OCI-LY1 (cell line): ENCODE data around the gene PON2.

ENCODE experiments used
- H2AFZ ChIP-seq: fragments of 200-600 bp; sonication (generic), shearing (Covaris generic); 2 replicates; pipeline ENCODE4 v1.6.0; 2014; ENCODE audit warnings: antibody characterized with exemption, mild to moderate bottlenecking, low read length
- H3F3A ChIP-seq: fragments of 200-600 bp; sonication (generic), shearing (Covaris generic); 2 replicates; pipeline ENCODE4 v1.6.0; 2014; ENCODE audit warnings: mild to moderate bottlenecking, antibody characterized with exemption, low read length, moderate library complexity; ENCODE audit not compliant: insufficient read depth
- H3K27ac ChIP-seq: fragments of 200-600 bp; sonication (generic); 2 replicates; pipeline ENCODE4 v1.5.1; 2014; ENCODE audit warnings: low read length, mixed run types, mild to moderate bottlenecking, low read depth; ENCODE audit not compliant: poor library complexity, severe bottlenecking
- H3K27me3 ChIP-seq: fragments of 200-600 bp; sonication (generic); 2 replicates; pipeline ENCODE4 v1.6.0; 2014; ENCODE audit warnings: antibody characterized with exemption, mild to moderate bottlenecking, low read length, moderate library complexity; ENCODE audit not compliant: insufficient read depth
- H3K36me3 ChIP-seq: fragments of 200-600 bp; sonication (generic); 2 replicates; pipeline ENCODE4 v1.6.1; 2014; ENCODE audit warnings: mild to moderate bottlenecking, antibody characterized with exemption, low read length, moderate library complexity, mixed read lengths; ENCODE audit not compliant: insufficient read depth
- H3K4me1 ChIP-seq: fragments of 200-600 bp; sonication (generic); 2 replicates; pipeline ENCODE4 v1.5.1; 2014; ENCODE audit warnings: mild to moderate bottlenecking, low read length, moderate library complexity; ENCODE audit not compliant: insufficient read depth, severe bottlenecking
- H3K4me2 ChIP-seq: fragments of 200-600 bp; sonication (generic), shearing (Covaris generic); 2 replicates; pipeline ENCODE4 v1.6.1; 2014; ENCODE audit warnings: low read length
- H3K4me3 ChIP-seq: fragments of 200-600 bp; sonication (generic); 2 replicates; pipeline ENCODE4 v1.5.1; 2014; ENCODE audit warnings: low read length, low read depth, mild to moderate bottlenecking, mixed read lengths; ENCODE audit not compliant: poor library complexity, severe bottlenecking
- H3K79me2 ChIP-seq: fragments of 200-600 bp; shearing (Covaris generic); 2 replicates; pipeline ENCODE4 v1.6.1; 2016; ENCODE audit warnings: mixed run types, low read length, mixed read lengths; ENCODE audit not compliant: insufficient read depth
- H3K9ac ChIP-seq: fragments of 200-600 bp; sonication (generic), shearing (Covaris generic); 2 replicates; pipeline ENCODE4 v1.6.1; 2014; ENCODE audit warnings: mild to moderate bottlenecking, low read length, mixed read lengths
- H3K9me2 ChIP-seq: fragments of 200-600 bp; sonication (generic), shearing (Covaris generic); 2 replicates; pipeline ENCODE4 v1.6.1; 2014; ENCODE audit warnings: low read depth, mild to moderate bottlenecking, low read length, mixed read lengths
- H3K9me3 ChIP-seq: fragments of 200-600 bp; shearing (Covaris generic); 2 replicates; pipeline ENCODE4 v1.6.1; 2014; ENCODE audit warnings: low read length, mixed read lengths
- H4K20me1 ChIP-seq: fragments of 200-600 bp; sonication (generic), shearing (Covaris generic); 2 replicates; pipeline ENCODE4 v1.6.0; 2016; ENCODE audit warnings: mild to moderate bottlenecking, low read length; ENCODE audit not compliant: insufficient read depth
- EZH2 ChIP-seq: fragments of 200-600 bp; sonication (generic), shearing (Covaris generic); IDR thresholded peaks from 2 replicates; pipeline ENCODE4 v1.8.0; 2017; ENCODE audit warnings: borderline replicate concordance, mixed run types, mild to moderate bottlenecking, antibody characterized with exemption, low read length, moderate library complexity, mixed read lengths
- TF ChIP-seq, protein P1 (sequence below): fragments of 200-600 bp; sonication (generic), shearing (Covaris generic); IDR thresholded peaks from 2 replicates; pipeline ENCODE4 v1.5.1; 2017; ENCODE audit warnings: mild to moderate bottlenecking, antibody characterized with exemption, low read length, moderate library complexity, mixed read lengths

Gene PON2

DNA sequence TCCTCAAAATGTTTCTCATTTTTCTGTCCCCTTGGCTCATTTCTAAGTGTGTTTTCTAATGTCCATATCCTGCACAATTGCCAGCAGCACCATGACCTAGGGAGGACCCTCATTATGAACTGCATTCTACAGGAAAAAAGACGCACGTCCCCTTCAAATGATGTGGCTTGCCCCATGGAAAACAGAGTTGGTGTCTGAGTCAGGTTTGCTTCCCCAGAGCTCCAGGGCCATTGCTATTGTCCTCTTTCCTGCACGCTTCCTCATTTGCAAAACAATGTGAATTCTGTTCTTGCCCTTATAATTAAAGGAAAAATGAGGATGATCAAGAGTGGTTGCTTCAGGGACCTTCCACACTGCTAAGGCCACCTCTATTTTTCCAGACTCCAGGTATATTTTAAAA is 36.2 kb upstream of the PON2 start:
- H3K27ac ChIP-seq = no peak overlapping the region
- no peaks in the 10 kb centered on the region for H3K9me2 ChIP-seq
- no peaks in the 10 kb centered on the region for H3K9me3 ChIP-seq
- no peaks in the 10 kb centered on the region for H4K20me1 ChIP-seq
- H3K36me3 ChIP-seq = no peaks in the 10 kb centered on the region
- peaks cover 24% of the 10 kb centered on the region for H3K4me1 ChIP-seq
- no peak for TF ChIP-seq EZH2
- TF ChIP-seq, protein P1, sequence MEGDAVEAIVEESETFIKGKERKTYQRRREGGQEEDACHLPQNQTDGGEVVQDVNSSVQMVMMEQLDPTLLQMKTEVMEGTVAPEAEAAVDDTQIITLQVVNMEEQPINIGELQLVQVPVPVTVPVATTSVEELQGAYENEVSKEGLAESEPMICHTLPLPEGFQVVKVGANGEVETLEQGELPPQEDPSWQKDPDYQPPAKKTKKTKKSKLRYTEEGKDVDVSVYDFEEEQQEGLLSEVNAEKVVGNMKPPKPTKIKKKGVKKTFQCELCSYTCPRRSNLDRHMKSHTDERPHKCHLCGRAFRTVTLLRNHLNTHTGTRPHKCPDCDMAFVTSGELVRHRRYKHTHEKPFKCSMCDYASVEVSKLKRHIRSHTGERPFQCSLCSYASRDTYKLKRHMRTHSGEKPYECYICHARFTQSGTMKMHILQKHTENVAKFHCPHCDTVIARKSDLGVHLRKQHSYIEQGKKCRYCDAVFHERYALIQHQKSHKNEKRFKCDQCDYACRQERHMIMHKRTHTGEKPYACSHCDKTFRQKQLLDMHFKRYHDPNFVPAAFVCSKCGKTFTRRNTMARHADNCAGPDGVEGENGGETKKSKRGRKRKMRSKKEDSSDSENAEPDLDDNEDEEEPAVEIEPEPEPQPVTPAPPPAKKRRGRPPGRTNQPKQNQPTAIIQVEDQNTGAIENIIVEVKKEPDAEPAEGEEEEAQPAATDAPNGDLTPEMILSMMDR = no peak
- no peak overlapping the region for H2AFZ ChIP-seq
- H3K4me2 ChIP-seq = no peak overlapping the region; the same call in 1 of the 2 replicates
- H3F3A ChIP-seq = no peaks in the 10 kb centered on the region
- no peak overlapping the region for H3K9ac ChIP-seq
- no peaks in the 10 kb centered on the region for H3K79me2 ChIP-seq
- no peaks in the 10 kb centered on the region for H3K27me3 ChIP-seq
- no peak overlapping the region for H3K4me3 ChIP-seq

DNA sequence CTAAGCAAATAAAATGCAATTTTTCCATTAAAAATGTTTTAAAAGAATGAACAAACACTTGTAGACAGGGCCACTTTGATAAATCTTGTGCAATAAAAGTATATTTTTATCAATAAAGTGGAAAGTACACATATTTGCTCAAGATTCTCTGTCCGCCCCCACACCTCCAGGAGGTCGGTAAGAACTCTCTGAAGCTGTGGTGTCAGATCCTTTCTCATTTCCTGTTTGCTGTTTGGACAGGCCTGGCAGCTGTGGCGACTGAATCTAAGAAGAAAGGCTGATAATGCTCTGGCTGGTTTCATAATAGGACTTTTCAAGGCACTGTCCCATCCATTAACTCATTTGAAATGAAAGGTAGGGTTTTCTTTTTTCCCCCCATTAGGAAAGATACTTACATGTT is 35.6 kb upstream of the PON2 start:
- H3K9me2 ChIP-seq = no peaks in the 10 kb centered on the region
- no peak overlapping the region for H3K4me3 ChIP-seq
- no peak overlapping the region for H2AFZ ChIP-seq
- H3K27ac ChIP-seq = no peak overlapping the region
- H3K4me1 ChIP-seq = peaks cover 24% of the 10 kb centered on the region
- H3K9ac ChIP-seq = no peak overlapping the region
- no peak overlapping the region; the same call in 1 of the 2 replicates for H3K4me2 ChIP-seq
- TF ChIP-seq, protein P1 = no peak
- TF ChIP-seq EZH2 = no peak
- H3K27me3 ChIP-seq = no peaks in the 10 kb centered on the region
- no peaks in the 10 kb centered on the region for H3K36me3 ChIP-seq
- no peaks in the 10 kb centered on the region for H4K20me1 ChIP-seq
- H3F3A ChIP-seq = no peaks in the 10 kb centered on the region
- H3K79me2 ChIP-seq = no peaks in the 10 kb centered on the region
- no peaks in the 10 kb centered on the region for H3K9me3 ChIP-seq

DNA sequence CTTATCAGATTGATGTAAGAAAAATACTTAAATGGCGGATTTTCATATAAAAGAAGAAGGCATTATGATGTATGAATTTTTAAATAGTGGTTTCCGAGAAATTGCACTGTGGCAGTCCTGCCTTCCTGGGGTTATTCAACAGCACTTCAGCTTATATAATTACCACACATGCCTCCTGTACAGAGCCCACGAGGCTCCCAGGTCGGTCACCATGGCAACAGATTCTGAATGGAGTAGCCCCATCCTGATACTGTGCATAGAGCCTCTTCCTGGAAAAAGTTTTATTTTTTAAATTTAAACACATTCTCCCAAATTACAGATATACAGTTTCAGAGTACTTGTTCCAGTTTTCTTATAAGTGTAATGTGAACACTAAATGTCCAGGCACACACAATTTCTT is 35.0 kb upstream of the PON2 start:
- H3K79me2 ChIP-seq = no peaks in the 10 kb centered on the region
- H3K4me2 ChIP-seq = no peak overlapping the region
- no peaks in the 10 kb centered on the region for H3K9me3 ChIP-seq
- no peaks in the 10 kb centered on the region for H3K9me2 ChIP-seq
- no peak overlapping the region for H2AFZ ChIP-seq
- H3K36me3 ChIP-seq = no peaks in the 10 kb centered on the region
- no peak overlapping the region for H3K27ac ChIP-seq
- H3F3A ChIP-seq = no peaks in the 10 kb centered on the region
- no peaks in the 10 kb centered on the region for H4K20me1 ChIP-seq
- H3K4me3 ChIP-seq = no peak overlapping the region
- H3K9ac ChIP-seq = no peak overlapping the region
- TF ChIP-seq, protein P1 = no peak
- no peak for TF ChIP-seq EZH2
- H3K4me1 ChIP-seq = peaks cover 24% of the 10 kb centered on the region
- H3K27me3 ChIP-seq = no peaks in the 10 kb centered on the region
